Activated B cell treated with CpG ODN at 0.5 μM for 24 hours (primary cell): ENCODE data around the gene GPX6. TPM values are rescaled to one million over a fixed set of nuclear protein-coding genes. Genes with fewer than 3 reads are reported as not detected.
A peak's percentile ranks its signal among the peaks of the same experiment; 100 is the strongest.

Experiments used
- ATAC-seq: fragments of 200-7000 bp; cut with Tn5 transposase; one replicate; pipeline ENCODE4 v1.10.0; 2021; ENCODE audit warnings: low read depth, mild to moderate bottlenecking, moderate library complexity
- CTCF ChIA-PET: fragments of 350-600 bp; sonication (Branson Sonifier 250); formaldehyde crosslinking; loops from one replicate; lab custom pipeline; 2021; ENCODE audit warnings: antibody characterized with exemption; lab: Charles Lee
- POLR2A ChIA-PET: fragments of 350-600 bp; sonication (Branson Sonifier 250); formaldehyde crosslinking; loops from one replicate; lab custom pipeline; 2021; ENCODE audit warnings: antibody characterized with exemption; lab: Charles Lee
- DNase-seq: peaks from one replicate; pipeline ENCODE4 v3.0.0; 2022
- H3K27ac Mint-ChIP-seq: one replicate; pipeline ENCODE4 v1.8.0; 2020; ENCODE audit warnings: mixed read lengths
- H3K27me3 Mint-ChIP-seq: one replicate; pipeline ENCODE4 v1.8.0; 2021; ENCODE audit warnings: mixed read lengths
- H3K36me3 Mint-ChIP-seq: one replicate; pipeline ENCODE4 v1.8.0; 2021; ENCODE audit warnings: low read depth, mixed read lengths
- H3K4me1 Mint-ChIP-seq: one replicate; pipeline ENCODE4 v1.8.0; 2021; ENCODE audit warnings: mixed read lengths
- H3K4me3 Mint-ChIP-seq: one replicate; pipeline ENCODE4 v1.8.0; 2020; ENCODE audit warnings: mild to moderate bottlenecking, mixed read lengths
- H3K9me3 Mint-ChIP-seq: one replicate; pipeline ENCODE4 v1.8.0; 2020; ENCODE audit warnings: mixed read lengths
- CTCF ChIP-seq: fragments of 200-600 bp; IDR thresholded peaks from one replicate; pipeline ENCODE4 v1.8.0; 2022; ENCODE audit warnings: antibody characterized with exemption, mild to moderate bottlenecking
- intact Hi-C: fragments of 100-400 bp; cut with micrococcal nuclease; formaldehyde crosslinking; loops from one replicate; pipeline ENCODE4 v1.15.1; 2024
- total RNA-seq: library from RNA; stranded (reverse); gene quantifications from 2 replicates; pipeline ENCODE4 v1.2.3, GENCODE V29; 2022

The GPX6 gene
- total RNA-seq, 1 donor from 2014 or later = not detected

GRCh38 chr6:28542440-28543296 lies 27.1 kb upstream of the GPX6 start:
- Mint-ChIP-seq H3K9me3 (peaks cover 10% of the 10 kb centered on the region), H3K4me1 (peaks cover 21% of the 10 kb centered on the region), H3K27me3 (peaks cover 62% of the 10 kb centered on the region), H3K4me3 (peak overlapping the region; percentile 67), H3K36me3 (no peaks in the 10 kb centered on the region), H3K27ac (no peak overlapping the region)
- intact Hi-C loops = no loop called here
- ATAC-seq = peak; percentile 37
- ChIA-PET CTCF (no interaction called here), POLR2A (no interaction called here)
- no peak for TF ChIP-seq CTCF
- no peak for DNase-seq

GRCh38 chr6:28541996-28542395 lies 26.4 kb upstream of the GPX6 start:
- no peaks in the 10 kb centered on the region for H3K36me3 Mint-ChIP-seq
- peaks cover 63% of the 10 kb centered on the region for H3K27me3 Mint-ChIP-seq
- ChIA-PET CTCF (no interaction called here), POLR2A (no interaction called here)
- H3K4me3 Mint-ChIP-seq = peak overlapping the region; percentile 67
- no peak overlapping the region for H3K27ac Mint-ChIP-seq
- intact Hi-C loops = no loop called here
- H3K9me3 Mint-ChIP-seq = peaks cover 10% of the 10 kb centered on the region
- no peak for TF ChIP-seq CTCF
- no peak for DNase-seq
- ATAC-seq = no peak
- H3K4me1 Mint-ChIP-seq = peaks cover 25% of the 10 kb centered on the region

GRCh38 chr6:28537509-28538140 lies 22.0 kb upstream of the GPX6 start:
- Mint-ChIP-seq H3K27me3 (peaks cover 71% of the 10 kb centered on the region), H3K36me3 (no peaks in the 10 kb centered on the region), H3K4me3 (no peak overlapping the region), H3K4me1 (peaks cover 12% of the 10 kb centered on the region), H3K9me3 (peaks cover 10% of the 10 kb centered on the region), H3K27ac (no peak overlapping the region)
- ChIA-PET CTCF (no interaction called here), POLR2A (no interaction called here)
- intact Hi-C loops = no loop called here
- no peak for TF ChIP-seq CTCF
- no peak for DNase-seq
- ATAC-seq = no peak

- POLR2A ChIA-PET = no interaction called here
- no peak overlapping the region for H3K27ac Mint-ChIP-seq
Observed at GRCh38 chr6:28537065-28537464, 21.5 kb upstream of the GPX6 start.

More at GRCh38 chr6:28537065-28537464, 21.5 kb upstream of the GPX6 start:
- no peak for DNase-seq
- Mint-ChIP-seq H3K4me1 (peaks cover 7% of the 10 kb centered on the region), H3K27me3 (peaks cover 69% of the 10 kb centered on the region), H3K4me3 (peak overlapping the region; percentile 28), H3K9me3 (peaks cover 10% of the 10 kb centered on the region), H3K36me3 (no peaks in the 10 kb centered on the region)
- ATAC-seq = no peak
- no peak for TF ChIP-seq CTCF
- CTCF ChIA-PET = no interaction called here
- intact Hi-C loops = no loop called here
